DOHH2 (cell line): ENCODE results near the gene GNS.

Experiments used
- EZH2phosphoT487 ChIP-seq: fragments of 200-600 bp; sonication (generic); IDR thresholded peaks from 2 replicates; pipeline ENCODE4 v1.6.1; 2017; ENCODE audit warnings: borderline replicate concordance, mild to moderate bottlenecking, antibody characterized with exemption, low read length, moderate library complexity, mixed read lengths
- TF ChIP-seq, protein P1 (sequence below): fragments of 200-600 bp; sonication (generic); IDR thresholded peaks from one replicate; pipeline ENCODE4 v1.5.1; 2014; ENCODE audit warnings: antibody characterized with exemption, mild to moderate bottlenecking, low read depth, low read length; ENCODE audit not compliant: poor library complexity, severe bottlenecking

DNA sequence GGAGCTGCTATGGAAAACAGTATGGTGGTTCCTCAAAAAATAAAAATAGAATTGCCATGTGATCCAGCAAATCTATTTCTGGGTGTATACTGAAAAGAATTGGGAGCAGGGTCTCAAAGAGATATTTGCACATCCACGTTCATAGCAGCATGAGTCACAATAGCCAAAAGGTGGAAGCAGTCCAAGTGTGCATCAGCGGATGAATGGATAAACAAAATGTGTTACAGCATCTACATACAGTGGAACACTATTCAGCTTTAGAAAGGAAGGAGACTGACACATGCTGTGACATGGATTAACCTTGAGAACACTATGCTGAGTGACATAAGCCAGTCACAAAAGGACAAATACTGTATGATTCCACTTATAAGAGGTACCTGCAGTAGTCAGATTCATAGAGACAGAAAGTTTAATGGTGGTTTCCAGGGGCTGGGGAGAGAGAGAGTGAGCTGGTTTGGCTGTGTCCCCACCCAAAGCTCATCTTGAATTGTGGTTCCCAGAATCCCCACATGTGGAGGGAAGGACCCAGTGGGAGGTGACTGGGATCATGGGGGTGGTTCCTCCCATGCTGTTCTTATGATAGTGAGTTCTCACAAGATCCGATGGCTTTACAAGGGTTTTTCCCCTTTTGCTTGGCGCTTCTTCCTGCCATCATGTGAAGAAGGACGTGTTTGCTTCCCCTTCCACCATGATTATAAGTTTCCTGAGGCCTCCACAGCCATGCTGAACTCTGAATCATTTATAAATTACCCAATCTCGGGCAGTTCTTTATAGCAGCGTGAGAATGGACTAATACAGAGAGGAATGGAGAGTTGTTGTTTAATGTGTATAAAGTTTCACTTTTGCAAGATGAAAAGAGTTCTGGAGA is 47.6 kb upstream of the GNS start:
- TF ChIP-seq, protein P1, sequence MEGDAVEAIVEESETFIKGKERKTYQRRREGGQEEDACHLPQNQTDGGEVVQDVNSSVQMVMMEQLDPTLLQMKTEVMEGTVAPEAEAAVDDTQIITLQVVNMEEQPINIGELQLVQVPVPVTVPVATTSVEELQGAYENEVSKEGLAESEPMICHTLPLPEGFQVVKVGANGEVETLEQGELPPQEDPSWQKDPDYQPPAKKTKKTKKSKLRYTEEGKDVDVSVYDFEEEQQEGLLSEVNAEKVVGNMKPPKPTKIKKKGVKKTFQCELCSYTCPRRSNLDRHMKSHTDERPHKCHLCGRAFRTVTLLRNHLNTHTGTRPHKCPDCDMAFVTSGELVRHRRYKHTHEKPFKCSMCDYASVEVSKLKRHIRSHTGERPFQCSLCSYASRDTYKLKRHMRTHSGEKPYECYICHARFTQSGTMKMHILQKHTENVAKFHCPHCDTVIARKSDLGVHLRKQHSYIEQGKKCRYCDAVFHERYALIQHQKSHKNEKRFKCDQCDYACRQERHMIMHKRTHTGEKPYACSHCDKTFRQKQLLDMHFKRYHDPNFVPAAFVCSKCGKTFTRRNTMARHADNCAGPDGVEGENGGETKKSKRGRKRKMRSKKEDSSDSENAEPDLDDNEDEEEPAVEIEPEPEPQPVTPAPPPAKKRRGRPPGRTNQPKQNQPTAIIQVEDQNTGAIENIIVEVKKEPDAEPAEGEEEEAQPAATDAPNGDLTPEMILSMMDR = no peak
- TF ChIP-seq EZH2phosphoT487 = no peak
